GM18519 (cell line): ENCODE measurements around the gene SUSD2.
"Not testable (repeated sequence)": the region's sequence is repeated elsewhere in the genome, so short reads cannot be mapped to it uniquely, and the experiment has no call there.

Experiments
- ATAC-seq: cut with Tn5 transposase; IDR thresholded peaks from one replicate; pipeline ENCODE4 v1.9.1; 2021; ENCODE audit warnings: mild to moderate bottlenecking, moderate library complexity; ENCODE audit not compliant: unreplicated experiment, low FRiP score

SUSD2 gene, protein sequence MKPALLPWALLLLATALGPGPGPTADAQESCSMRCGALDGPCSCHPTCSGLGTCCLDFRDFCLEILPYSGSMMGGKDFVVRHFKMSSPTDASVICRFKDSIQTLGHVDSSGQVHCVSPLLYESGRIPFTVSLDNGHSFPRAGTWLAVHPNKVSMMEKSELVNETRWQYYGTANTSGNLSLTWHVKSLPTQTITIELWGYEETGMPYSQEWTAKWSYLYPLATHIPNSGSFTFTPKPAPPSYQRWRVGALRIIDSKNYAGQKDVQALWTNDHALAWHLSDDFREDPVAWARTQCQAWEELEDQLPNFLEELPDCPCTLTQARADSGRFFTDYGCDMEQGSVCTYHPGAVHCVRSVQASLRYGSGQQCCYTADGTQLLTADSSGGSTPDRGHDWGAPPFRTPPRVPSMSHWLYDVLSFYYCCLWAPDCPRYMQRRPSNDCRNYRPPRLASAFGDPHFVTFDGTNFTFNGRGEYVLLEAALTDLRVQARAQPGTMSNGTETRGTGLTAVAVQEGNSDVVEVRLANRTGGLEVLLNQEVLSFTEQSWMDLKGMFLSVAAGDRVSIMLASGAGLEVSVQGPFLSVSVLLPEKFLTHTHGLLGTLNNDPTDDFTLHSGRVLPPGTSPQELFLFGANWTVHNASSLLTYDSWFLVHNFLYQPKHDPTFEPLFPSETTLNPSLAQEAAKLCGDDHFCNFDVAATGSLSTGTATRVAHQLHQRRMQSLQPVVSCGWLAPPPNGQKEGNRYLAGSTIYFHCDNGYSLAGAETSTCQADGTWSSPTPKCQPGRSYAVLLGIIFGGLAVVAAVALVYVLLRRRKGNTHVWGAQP

GRCh38 chr22:24181088-24181995, at the start of gene SUSD2:
Gene SUSD2, plus strand, starts transcription at chr22:24181487. Its CDS starts 33 bp downstream, at chr22:24181520.
- no peak for ATAC-seq

GRCh38 chr22:24133187-24133965, 47.9 kb upstream of the SUSD2 start:
- no peak for ATAC-seq

DNA sequence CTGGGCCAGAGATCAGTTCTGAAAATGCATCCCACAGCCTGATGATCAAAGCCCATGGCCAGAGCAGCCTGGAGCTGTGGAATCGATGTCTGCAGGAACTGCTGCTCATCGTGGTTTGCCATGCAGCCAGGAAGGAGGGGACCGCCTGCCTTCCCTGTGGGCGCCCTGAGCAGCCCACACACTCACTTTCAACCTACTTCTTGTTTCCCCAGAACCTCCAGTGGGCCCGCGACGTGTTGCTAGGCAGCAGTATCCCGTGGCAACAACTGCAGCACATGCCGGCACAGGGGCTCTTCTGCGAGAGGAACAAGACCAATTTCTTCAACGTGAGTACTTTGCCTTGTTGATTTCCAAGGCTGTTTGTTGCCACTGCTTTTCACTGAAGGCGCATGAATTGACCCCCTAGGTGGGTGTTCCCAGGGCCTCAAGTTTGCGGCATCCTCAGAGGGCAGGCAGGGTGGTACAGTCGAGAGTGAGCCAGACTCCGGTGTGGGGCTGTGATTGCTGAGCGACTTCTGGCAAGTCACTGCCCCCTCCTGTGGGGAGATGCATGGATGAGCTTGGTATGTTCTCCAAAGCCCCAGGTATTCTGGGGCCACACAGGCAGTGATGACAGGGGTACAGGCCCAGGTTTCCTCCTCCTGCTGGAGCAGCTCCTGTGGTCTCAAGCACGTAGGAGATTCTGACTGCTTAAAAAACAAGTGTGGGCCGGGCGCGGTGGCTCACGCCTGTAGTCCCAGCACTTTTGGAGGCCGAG, 47.0 kb upstream of the SUSD2 start:
- no peak for ATAC-seq

GRCh38 chr22:24136533-24136932, 44.8 kb upstream of the SUSD2 start:
- ATAC-seq, result not testable (repeated sequence)

GRCh38 chr22:24137595-24137994, 43.7 kb upstream of the SUSD2 start:
- no peak for ATAC-seq

DNA sequence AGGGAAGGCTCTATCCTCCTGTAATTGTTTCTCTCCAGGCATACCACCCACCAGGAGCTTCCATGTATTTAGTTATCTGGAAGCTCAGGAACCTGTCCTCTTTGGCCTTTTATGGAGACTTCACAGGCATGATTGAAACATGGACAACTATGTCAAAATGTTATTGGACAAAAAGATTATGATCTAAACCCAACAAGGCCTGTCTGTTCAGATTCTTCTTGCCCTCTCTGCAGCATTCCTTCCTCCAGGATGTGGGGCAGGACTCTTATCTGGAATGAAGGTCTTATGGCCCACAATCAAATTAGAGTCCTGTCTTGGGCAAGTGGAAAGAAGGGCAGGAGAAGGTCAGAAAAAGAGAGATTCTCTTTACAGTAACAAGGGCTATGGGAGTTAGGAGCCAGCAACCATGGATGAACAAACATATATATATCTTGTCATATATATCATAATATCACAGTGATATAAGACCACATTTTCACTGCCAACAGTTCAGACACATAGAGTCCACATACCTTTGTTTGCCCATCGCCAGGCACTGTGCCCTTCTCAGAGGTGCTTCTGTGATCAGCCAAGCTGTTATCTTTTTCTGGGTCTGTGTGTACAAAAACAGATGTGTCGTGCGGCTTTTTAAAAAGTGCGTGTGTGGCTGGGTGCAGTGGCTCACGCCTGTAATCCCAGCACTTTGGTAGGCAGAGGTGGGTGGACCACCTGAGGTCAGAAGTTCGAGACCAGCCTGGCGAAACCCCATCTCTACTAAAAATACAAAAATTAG, 42.5 kb upstream of the SUSD2 start:
- ATAC-seq, result no peak

- no peak for ATAC-seq
Observed at GRCh38 chr22:24140357-24140756, 40.9 kb upstream of the SUSD2 start.

DNA sequence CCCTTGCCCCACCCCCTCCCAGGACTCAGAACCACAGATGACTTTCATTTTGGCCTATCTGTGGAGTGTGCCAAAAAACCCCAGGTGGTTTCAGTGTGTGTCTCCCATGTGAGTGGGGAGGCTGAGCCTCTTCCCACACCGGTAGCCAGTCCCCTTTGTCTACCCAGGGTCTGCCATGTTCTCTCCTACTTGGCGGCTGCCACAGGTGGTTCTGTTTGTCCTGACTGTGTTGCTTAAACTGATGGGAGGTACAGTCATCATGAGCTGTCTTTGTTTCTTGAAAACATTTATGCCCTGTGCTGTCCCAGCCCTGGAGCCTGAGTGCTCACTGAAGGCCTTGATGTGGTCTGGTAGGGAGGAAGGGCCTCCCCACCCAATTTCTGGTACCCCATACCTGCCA, 39.7 kb upstream of the SUSD2 start:
- ATAC-seq, result no peak

GRCh38 chr22:24142241-24142640, 39.0 kb upstream of the SUSD2 start:
- ATAC-seq, result no peak

- no peak for ATAC-seq
Observed at GRCh38 chr22:24142831-24143230, 38.5 kb upstream of the SUSD2 start.

DNA sequence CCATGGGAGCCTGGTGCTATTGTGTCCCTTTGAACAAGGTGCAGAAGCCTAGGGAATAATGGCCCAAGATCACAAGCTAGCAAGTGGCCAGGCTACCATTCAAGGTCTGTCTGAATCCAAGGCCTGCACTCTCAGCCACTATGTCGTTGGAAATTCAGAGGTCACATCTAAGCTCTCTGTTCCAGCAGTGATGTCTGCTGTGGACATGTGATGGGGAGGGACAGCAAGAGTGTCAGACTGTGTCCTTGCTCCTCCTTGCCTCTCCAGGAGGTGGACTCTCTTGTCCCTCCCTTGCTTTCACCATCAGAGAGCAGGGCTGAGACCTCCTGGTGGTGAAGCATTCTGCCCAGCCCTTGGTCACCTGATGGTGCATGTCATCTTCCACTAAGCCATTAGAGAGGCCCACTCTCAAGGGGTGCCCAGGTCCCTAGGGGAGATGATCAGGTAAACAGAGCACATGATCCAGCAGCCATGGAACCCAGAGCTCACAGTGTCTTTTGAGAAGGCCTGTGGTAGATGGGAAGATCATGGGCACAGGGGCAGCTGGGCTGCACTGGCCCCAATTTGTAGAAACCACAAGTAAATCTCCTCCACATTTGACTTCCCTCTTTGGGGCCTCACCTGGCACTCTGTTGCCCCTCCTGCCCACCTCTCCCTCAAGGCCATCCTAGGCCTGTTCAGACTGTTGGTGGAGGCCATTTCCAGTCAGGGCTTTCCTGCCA, 37.1 kb upstream of the SUSD2 start:
- ATAC-seq, result no peak

DNA sequence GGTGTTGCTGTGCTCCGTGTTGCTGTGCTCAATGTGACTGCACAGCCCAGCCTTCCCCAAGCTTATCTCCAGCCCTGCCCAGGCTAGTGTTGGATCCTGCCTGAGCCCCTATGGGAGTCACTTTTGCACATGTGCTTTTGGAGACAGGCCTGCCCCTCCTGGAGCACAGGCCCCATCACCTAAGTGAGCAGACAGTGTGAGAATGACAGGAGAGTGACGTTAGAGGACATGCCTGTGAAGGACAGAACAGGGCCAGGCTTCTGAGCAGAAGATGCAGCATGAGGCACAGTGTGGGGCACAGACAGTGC, 36.6 kb upstream of the SUSD2 start:
- ATAC-seq, result no peak

DNA sequence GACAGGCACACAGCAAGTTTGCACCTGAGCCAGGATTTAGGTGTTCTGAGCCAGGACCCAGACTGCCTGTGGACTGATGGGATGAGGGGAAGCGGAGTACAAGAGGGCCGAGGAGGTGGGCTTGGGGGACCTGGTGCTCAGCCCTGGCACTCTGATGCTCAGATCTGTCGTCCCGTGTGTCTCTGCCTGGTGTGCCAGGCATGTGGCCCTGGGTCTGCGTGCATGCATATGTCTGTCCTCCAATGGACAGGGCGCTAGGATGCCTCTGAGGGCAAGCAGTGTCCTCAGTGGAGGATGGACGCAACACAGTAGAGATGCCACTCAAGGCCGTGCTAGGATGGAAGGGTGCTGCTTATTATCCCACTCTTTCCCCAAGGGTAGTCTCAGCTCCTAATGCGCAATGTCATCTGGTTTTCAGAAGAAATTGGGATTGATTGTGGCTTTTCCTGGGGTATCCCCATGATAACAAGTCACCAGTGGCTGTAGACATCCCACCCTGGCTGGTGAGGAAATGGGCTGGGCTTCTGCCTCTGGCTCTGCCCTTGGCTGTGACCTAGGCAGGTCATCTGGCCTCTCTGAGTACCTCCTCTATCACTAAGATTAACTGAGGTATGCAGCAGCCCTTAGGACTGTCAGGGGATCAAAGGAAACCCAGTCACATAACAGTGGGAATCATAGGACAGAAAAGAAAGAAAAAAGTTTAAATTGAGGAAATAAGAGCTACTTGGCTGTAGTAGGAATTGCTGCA, 35.7 kb upstream of the SUSD2 start:
- no peak for ATAC-seq

- ATAC-seq, result no peak
Observed at GRCh38 chr22:24146194-24146616, 35.1 kb upstream of the SUSD2 start.

DNA sequence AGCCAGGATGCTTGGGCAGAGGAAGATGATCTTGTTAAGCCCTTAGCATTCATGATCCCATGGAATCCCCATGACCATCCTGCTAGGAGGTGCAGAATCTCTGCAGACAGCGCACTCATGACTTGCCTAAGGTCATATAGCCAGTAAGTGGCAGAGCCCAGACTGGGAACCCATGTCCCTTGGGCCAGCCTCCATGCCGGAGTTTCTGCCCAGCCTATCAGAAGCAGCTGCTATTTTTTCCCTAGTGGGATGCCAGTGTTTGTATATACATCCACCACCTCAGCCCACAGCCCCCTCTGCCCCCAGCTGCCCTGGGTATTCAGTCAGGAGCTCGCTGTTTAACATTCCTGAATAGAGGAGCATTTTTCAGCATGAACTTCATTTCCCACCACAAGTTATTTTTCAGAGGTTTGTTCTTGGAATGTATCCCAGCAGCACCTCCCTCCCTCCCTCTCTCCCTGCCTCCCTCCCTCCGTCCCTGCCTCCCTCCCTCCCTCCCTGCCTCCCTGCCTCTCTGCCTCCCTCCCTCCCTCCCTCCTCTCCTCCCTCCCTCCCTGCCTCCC, 34.4 kb upstream of the SUSD2 start:
- ATAC-seq, result no peak

DNA sequence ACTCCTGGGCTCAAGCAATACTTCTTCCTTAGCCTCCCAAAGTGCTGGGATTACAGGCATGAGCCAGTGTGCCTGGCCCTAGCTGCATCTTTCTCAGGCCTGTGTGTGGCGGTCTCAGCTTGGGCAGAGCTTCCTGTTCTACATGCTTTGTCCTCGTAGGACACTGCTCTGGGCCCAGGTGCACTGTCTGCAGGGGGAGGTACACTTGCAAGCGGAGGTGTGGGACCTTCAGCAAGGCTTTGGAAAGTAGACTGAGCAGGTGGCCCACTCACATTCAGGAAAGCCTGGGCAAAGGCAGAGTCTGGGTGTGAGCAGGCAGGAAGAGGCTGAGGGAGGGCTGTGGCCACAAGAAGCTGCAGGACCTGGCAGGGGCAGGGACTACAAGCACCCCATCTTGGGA, 33.6 kb upstream of the SUSD2 start:
- ATAC-seq, result no peak
